Progenitor cell of endocrine pancreas (in vitro differentiated cells): Measurements from ENCODE around the gene XYLB. TPM values are rescaled to one million over a fixed set of nuclear protein-coding genes. Genes with fewer than 3 reads are reported as not detected.
"Not testable (repeated sequence)": the region's sequence is repeated elsewhere in the genome, so short reads cannot be mapped to it uniquely, and the experiment has no call there.

Experiments used
- DNase-seq: peaks from one replicate; pipeline ENCODE4 v3.0.0; 2021; ENCODE audit warnings: low spot score; ENCODE audit not compliant: unreplicated experiment
- H3K27ac Mint-ChIP-seq: 2 replicates; pipeline ENCODE4 v1.8.0; 2021; ENCODE audit warnings: mild to moderate bottlenecking, moderate library complexity, mixed read lengths
- H3K27me3 Mint-ChIP-seq: 2 replicates; pipeline ENCODE4 v1.8.0; 2021; ENCODE audit warnings: mixed read lengths
- H3K36me3 Mint-ChIP-seq: 2 replicates; pipeline ENCODE4 v1.8.0; 2022; ENCODE audit warnings: mixed read lengths; ENCODE audit not compliant: insufficient read depth
- H3K4me1 Mint-ChIP-seq: 2 replicates; pipeline ENCODE4 v1.8.0; 2021; ENCODE audit warnings: low read depth, mixed read lengths
- H3K4me3 Mint-ChIP-seq: 2 replicates; pipeline ENCODE4 v1.8.0; 2021; ENCODE audit warnings: low read depth, mild to moderate bottlenecking, moderate library complexity, mixed read lengths
- H3K9me3 Mint-ChIP-seq: 2 replicates; pipeline ENCODE4 v1.8.0; 2021; ENCODE audit warnings: low read depth, mixed read lengths
- CTCF ChIP-seq: fragments of 200-600 bp; sonication (generic); IDR thresholded peaks from one replicate; pipeline ENCODE4 v1.5.0; 2021; ENCODE audit warnings: antibody characterized with exemption, mild to moderate bottlenecking; ENCODE audit not compliant: unreplicated experiment
- total RNA-seq: library from RNA; stranded (reverse); gene quantifications from 2 replicates; pipeline ENCODE4 v1.2.1, GENCODE V29; 2021

XYLB gene
- total RNA-seq, 1 donor from 2014 or later, result 4.0 TPM

GRCh38 chr3:38316356-38317191, 30.0 kb upstream of the XYLB start:
- H3K4me1 Mint-ChIP-seq, result no peaks in the 10 kb centered on the region

GRCh38 chr3:38317192-38317759, 29.3 kb upstream of the XYLB start:
- no peak overlapping the region for H3K27ac Mint-ChIP-seq
- H3K4me3 Mint-ChIP-seq, result no peak overlapping the region
- no peak for DNase-seq
- no peaks in the 10 kb centered on the region for H3K4me1 Mint-ChIP-seq
- TF ChIP-seq CTCF, result no peak
- H3K27me3 Mint-ChIP-seq, result peaks cover 5% of the 10 kb centered on the region
- no peaks in the 10 kb centered on the region for H3K36me3 Mint-ChIP-seq
- no peaks in the 10 kb centered on the region for H3K9me3 Mint-ChIP-seq

More at GRCh38 chr3:38316356-38317191, 30.0 kb upstream of the XYLB start:
- Mint-ChIP-seq H3K36me3 (no peaks in the 10 kb centered on the region), H3K27me3 (peaks cover 5% of the 10 kb centered on the region), H3K9me3 (no peaks in the 10 kb centered on the region), H3K4me3 (no peak overlapping the region), H3K27ac (no peak overlapping the region)
- TF ChIP-seq CTCF, result no peak
- DNase-seq, result no peak

GRCh38 chr3:38318766-38319671, 27.6 kb upstream of the XYLB start:
- DNase-seq, result no peak
- Mint-ChIP-seq H3K9me3 (peaks cover 3% of the 10 kb centered on the region), H3K27me3 (peaks cover 3% of the 10 kb centered on the region), H3K27ac (no peak overlapping the region), H3K4me1 (no peaks in the 10 kb centered on the region), H3K36me3 (no peaks in the 10 kb centered on the region), H3K4me3 (no peak overlapping the region)
- no peak for TF ChIP-seq CTCF

GRCh38 chr3:38320638-38321037, 25.9 kb upstream of the XYLB start:
- not testable (repeated sequence) for H3K36me3 Mint-ChIP-seq, H3K4me1 Mint-ChIP-seq

GRCh38 chr3:38323060-38323459, 23.5 kb upstream of the XYLB start:
- Mint-ChIP-seq H3K36me3 (no peaks in the 10 kb centered on the region), H3K4me3 (no peak overlapping the region), H3K9me3 (peaks cover 7% of the 10 kb centered on the region), H3K27me3 (no peaks in the 10 kb centered on the region), H3K4me1 (no peaks in the 10 kb centered on the region), H3K27ac (no peak overlapping the region)
- TF ChIP-seq CTCF, result no peak
- DNase-seq, result no peak

More at GRCh38 chr3:38320638-38321037, 25.9 kb upstream of the XYLB start:
- not testable (repeated sequence) for DNase-seq, H3K9me3 Mint-ChIP-seq, H3K4me3 Mint-ChIP-seq, H3K27me3 Mint-ChIP-seq, H3K27ac Mint-ChIP-seq
